B cell (primary cell): ENCODE results near the gene GAD1. TPM values are rescaled to one million over a fixed set of nuclear protein-coding genes. Genes with fewer than 3 reads are reported as not detected.

ENCODE experiments used
- ATAC-seq: fragments of 200-7000 bp; cut with Tn5 transposase; one replicate; pipeline ENCODE4 v1.10.0; 2021; ENCODE audit warnings: low read depth, mild to moderate bottlenecking, moderate number of reproducible peaks, moderate library complexity
- CTCF ChIA-PET: fragments of 350-600 bp; sonication (Branson Sonifier 250); formaldehyde crosslinking; loops from one replicate; lab custom pipeline; 2021; ENCODE audit warnings: antibody characterized with exemption, inconsistent platforms; lab: Charles Lee
- POLR2A ChIA-PET: fragments of 350-600 bp; sonication (Branson Sonifier 250); formaldehyde crosslinking; loops from one replicate; lab custom pipeline; 2021; ENCODE audit warnings: antibody characterized with exemption; lab: Charles Lee
- DNase-seq: peaks from one replicate; pipeline ENCODE4 v3.0.0; 2013
- H2AFZ ChIP-seq: 2 replicates; pipeline ENCODE4 v1.6.1; 2012; ENCODE audit warnings: mild to moderate bottlenecking, low read depth, low read length; ENCODE audit not compliant: insufficient read depth, poor library complexity, severe bottlenecking
- H3K27ac ChIP-seq, 2 donors: 1 replicate in 1 of 2; 2 replicates in 1 of 2; pipeline ENCODE4 v1.5.1; 2012 to 2013; ENCODE audit warnings: low read length in 2 of 2, mild to moderate bottlenecking in 2 of 2, moderate library complexity in 1 of 2
- H3K27me3 ChIP-seq, 4 experiments: fragments of 200-600 bp in 1 of 4; sonication (generic) in 1 of 4; replicated peaks in 1 of 4; 1 replicate in 2 of 4; 2 replicates in 2 of 4; pipeline versions ENCODE4 v1.6.1 to v1.7.0; 2013 to 2016; ENCODE audit warnings: low read length in 3 of 4, mild to moderate bottlenecking in 2 of 4, mixed read lengths in 1 of 4, moderate library complexity in 1 of 4; ENCODE audit not compliant: insufficient read depth in 4 of 4, control insufficient read depth in 3 of 4; ENCODE audit errors: control extremely low read depth in 1 of 4
- H3K36me3 ChIP-seq, 2 experiments: replicated peaks in 1 of 2; 1 replicate in 1 of 2; 2 replicates in 1 of 2; pipeline versions ENCODE4 v1.6.1 to v1.7.1; 2013; ENCODE audit warnings: low read length in 1 of 2; ENCODE audit not compliant: insufficient read depth in 2 of 2, control insufficient read depth in 1 of 2; ENCODE audit errors: control extremely low read depth in 1 of 2, extremely low read depth in 1 of 2
- H3K4me1 ChIP-seq, 2 donors: fragments of 200-600 bp in 1 of 2; sonication (generic) in 1 of 2; 1 replicate in 1 of 2; 2 replicates in 1 of 2; pipeline versions ENCODE4 v1.5.1 to v1.6.1; 2013 to 2017; ENCODE audit warnings: low read length in 2 of 2; ENCODE audit not compliant: control insufficient read depth in 2 of 2, insufficient read depth in 2 of 2
- H3K4me2 ChIP-seq: replicated peaks from 2 replicates; pipeline ENCODE3; 2012; ENCODE audit warnings: mild to moderate bottlenecking, low read depth, low read length; ENCODE audit not compliant: poor library complexity, severe bottlenecking
- H3K4me3 ChIP-seq, 5 experiments: fragments of 200-600 bp in 1 of 5; sonication (generic) in 1 of 5; 1 replicate in 3 of 5; 2 replicates in 2 of 5; pipeline versions ENCODE4 v1.5.1 to v1.7.0; 2011 to 2016; ENCODE audit warnings: low read length in 4 of 5, mild to moderate bottlenecking in 4 of 5, low read depth in 2 of 5, control low read depth in 1 of 5, moderate library complexity in 1 of 5; ENCODE audit not compliant: insufficient read depth in 1 of 5; ENCODE audit errors: control extremely low read depth in 1 of 5, extremely low read depth in 1 of 5
- H3K79me2 ChIP-seq: fragments of 200-600 bp; sonication (generic); one replicate; pipeline ENCODE4 v1.6.0; 2016; ENCODE audit warnings: low read length; ENCODE audit not compliant: control insufficient read depth, insufficient read depth
- H3K9ac ChIP-seq: fragments of 200-600 bp; sonication (generic); 2 replicates; pipeline ENCODE4 v1.6.1; 2017; ENCODE audit warnings: mild to moderate bottlenecking, low read length, moderate library complexity
- H3K9me3 ChIP-seq, 3 donors: one replicate each; pipeline versions ENCODE4 v1.6.1 to v1.7.1; 2013; ENCODE audit warnings: low read length in 2 of 3; ENCODE audit not compliant: control insufficient read depth in 2 of 3, insufficient read depth in 1 of 3; ENCODE audit errors: control extremely low read depth in 1 of 3
- H4K20me1 ChIP-seq: 2 replicates; pipeline ENCODE4 v1.6.0; 2012; ENCODE audit warnings: mild to moderate bottlenecking, low read length; ENCODE audit not compliant: insufficient read depth, control insufficient read depth, poor library complexity, severe bottlenecking
- H3K27ac Mint-ChIP-seq: one replicate; pipeline ENCODE4 v1.8.0; 2021; ENCODE audit warnings: mixed read lengths
- H3K27me3 Mint-ChIP-seq: one replicate; pipeline ENCODE4 v1.8.0; 2021; ENCODE audit warnings: mixed read lengths
- H3K4me1 Mint-ChIP-seq: one replicate; pipeline ENCODE4 v1.8.0; 2021; ENCODE audit warnings: mixed read lengths
- H3K4me3 Mint-ChIP-seq: one replicate; pipeline ENCODE4 v1.8.0; 2021; ENCODE audit warnings: mixed read lengths
- H3K9me3 Mint-ChIP-seq: one replicate; pipeline ENCODE4 v1.8.0; 2022; ENCODE audit warnings: mixed read lengths; ENCODE audit not compliant: insufficient read depth
- EZH2 ChIP-seq: IDR thresholded peaks from 2 replicates; pipeline ENCODE4 v1.6.1; 2012; ENCODE audit warnings: borderline replicate concordance, low read depth, mild to moderate bottlenecking, moderate library complexity, low read length; ENCODE audit not compliant: insufficient read depth, poor library complexity, severe bottlenecking
- WGBS: methylation state at CpG from one replicate; pipeline ENCODE4 v1.1.5; 2013; ENCODE audit warnings: missing lambda C conversion rate; ENCODE audit not compliant: insufficient coverage; 5-methylcytosine and 5-hydroxymethylcytosine counted together
- intact Hi-C: fragments of 100-400 bp; cut with micrococcal nuclease; formaldehyde crosslinking; loops from one replicate; pipeline ENCODE4 v1.10.0; 2022
- polyA plus RNA-seq: library from polyadenylated mRNA; depleted of rRNA; stranded (reverse); fragments of >200 nt; gene quantifications from 2 replicates; pipeline ENCODE4 v1.2.3, GENCODE V29; 2012
- total RNA-seq, 2 donors: library from RNA; stranded (reverse); fragments of 120-200 nt in 1 of 2; gene quantifications; 1 replicate in 1 of 2; 2 replicates in 1 of 2; pipeline versions ENCODE4 v1.2.3 to v1.2.4, GENCODE V29; 2013 to 2022
- TF ChIP-seq, protein P1 (sequence below): fragments of 200-600 bp; IDR thresholded peaks from one replicate; pipeline ENCODE4 v1.8.0; 2022; ENCODE audit warnings: antibody characterized with exemption, mild to moderate bottlenecking

The GAD1 gene
- total and polyA plus RNA-seq, 2 donors (not counting 1 experiment from before 2014, with no cell fraction given), result not detected

GRCh38 chr2:170824526-170825015 lies 7.9 kb downstream of the GAD1 start:
- ChIA-PET CTCF (interaction anchor here (1.4 kb wide), 1 partner anchor 12 kb away, joined by 4 read pairs; no protein-coding TSS in a partner anchor), POLR2A (interaction anchor here (0.6 kb wide), 1 partner anchor 1097 kb away, joined by 4 read pairs; the partner anchor contains the start of gene HAT1)
- no peaks in the 10 kb centered on the region for H3K36me3 ChIP-seq
- no peaks in the 10 kb centered on the region for H4K20me1 ChIP-seq
- no peak for TF ChIP-seq EZH2
- TF ChIP-seq, protein P1, sequence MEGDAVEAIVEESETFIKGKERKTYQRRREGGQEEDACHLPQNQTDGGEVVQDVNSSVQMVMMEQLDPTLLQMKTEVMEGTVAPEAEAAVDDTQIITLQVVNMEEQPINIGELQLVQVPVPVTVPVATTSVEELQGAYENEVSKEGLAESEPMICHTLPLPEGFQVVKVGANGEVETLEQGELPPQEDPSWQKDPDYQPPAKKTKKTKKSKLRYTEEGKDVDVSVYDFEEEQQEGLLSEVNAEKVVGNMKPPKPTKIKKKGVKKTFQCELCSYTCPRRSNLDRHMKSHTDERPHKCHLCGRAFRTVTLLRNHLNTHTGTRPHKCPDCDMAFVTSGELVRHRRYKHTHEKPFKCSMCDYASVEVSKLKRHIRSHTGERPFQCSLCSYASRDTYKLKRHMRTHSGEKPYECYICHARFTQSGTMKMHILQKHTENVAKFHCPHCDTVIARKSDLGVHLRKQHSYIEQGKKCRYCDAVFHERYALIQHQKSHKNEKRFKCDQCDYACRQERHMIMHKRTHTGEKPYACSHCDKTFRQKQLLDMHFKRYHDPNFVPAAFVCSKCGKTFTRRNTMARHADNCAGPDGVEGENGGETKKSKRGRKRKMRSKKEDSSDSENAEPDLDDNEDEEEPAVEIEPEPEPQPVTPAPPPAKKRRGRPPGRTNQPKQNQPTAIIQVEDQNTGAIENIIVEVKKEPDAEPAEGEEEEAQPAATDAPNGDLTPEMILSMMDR, result no peak
- no peak overlapping the region for H3K9ac ChIP-seq
- 67% methylated on average over 1 of the region's 2 CpGs for WGBS
- Mint-ChIP-seq H3K4me1 (peaks cover 32% of the 10 kb centered on the region), H3K4me3 (no peak overlapping the region), H3K9me3 (no peaks in the 10 kb centered on the region), H3K27me3 (peaks cover 72% of the 10 kb centered on the region), H3K27ac (no peak overlapping the region)
- DNase-seq (no peak), ATAC-seq (no peak)
- H3K4me3 ChIP-seq, result no peak overlapping the region
- peaks cover 0 to 58% (median 38%) of the 10 kb centered on the region in 4 experiments for H3K27me3 ChIP-seq
- H3K4me2 ChIP-seq, result no peak overlapping the region
- no peak overlapping the region for H2AFZ ChIP-seq
- no peak overlapping the region for H3K27ac ChIP-seq
- intact Hi-C loops, result no loop called here
- peaks cover 0 to 53% (median 0%) of the 10 kb centered on the region in 3 donors for H3K9me3 ChIP-seq
- H3K79me2 ChIP-seq, result no peaks in the 10 kb centered on the region
- peaks cover 41 to 44% of the 10 kb centered on the region in 2 donors for H3K4me1 ChIP-seq

DNA sequence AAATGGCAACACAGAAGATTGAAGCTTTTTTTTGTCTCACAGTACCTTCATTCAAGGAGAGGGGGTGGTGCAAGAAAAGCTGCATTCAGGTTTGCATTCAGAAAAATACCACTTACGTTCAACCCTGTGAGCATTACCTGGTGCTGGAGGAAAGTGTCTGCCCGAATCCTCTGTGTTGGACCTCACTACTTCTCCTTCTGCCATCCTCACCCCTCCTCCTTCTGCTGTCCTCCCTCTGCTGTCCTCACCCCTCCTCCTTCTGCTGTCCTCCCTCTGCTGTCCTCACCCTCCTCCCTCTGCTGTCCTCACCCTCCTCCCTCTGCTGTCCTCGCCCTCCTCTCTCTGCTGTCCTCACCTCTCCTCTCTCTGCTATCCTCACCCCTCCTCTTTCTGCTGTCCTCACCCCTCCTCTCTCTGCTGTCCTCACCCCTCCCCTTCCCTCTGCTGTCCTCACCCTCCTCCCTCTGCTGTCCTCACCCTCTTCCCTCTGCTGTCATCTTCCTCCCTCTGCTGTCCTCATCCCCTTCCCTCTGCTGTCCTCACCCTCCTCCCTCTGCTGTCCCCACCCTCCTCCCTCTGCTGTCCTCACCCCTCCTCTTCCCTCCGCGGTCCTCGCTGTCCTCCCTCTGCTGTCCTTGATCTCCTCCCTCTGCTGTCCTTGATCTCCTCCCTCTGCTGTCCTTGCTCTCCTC lies 11.3 kb downstream of the GAD1 start:
- ATAC-seq (no peak), DNase-seq (no peak)
- 92% methylated on average over 4 of the region's 6 CpGs for WGBS
- Histone ChIP-seq H3K9me3 (peaks cover 0 to 21% (median 0%) of the 10 kb centered on the region in 3 donors), H3K27ac (no peak overlapping the region), H3K4me1 (peaks cover 7 to 10% of the 10 kb centered on the region in 2 donors), H2AFZ (no peak overlapping the region), H3K27me3 (peaks cover 0 to 33% (median 14%) of the 10 kb centered on the region in 4 experiments), H3K9ac (no peak overlapping the region), H3K4me3 (no peak overlapping the region), H3K4me2 (no peak overlapping the region), H4K20me1 (no peaks in the 10 kb centered on the region), H3K79me2 (no peaks in the 10 kb centered on the region), H3K36me3 (no peaks in the 10 kb centered on the region)
- intact Hi-C loops, result no loop called here
- POLR2A ChIA-PET, result no interaction called here
- Mint-ChIP-seq H3K27ac (no peak overlapping the region), H3K4me1 (peaks cover 4% of the 10 kb centered on the region), H3K27me3 (peaks cover 69% of the 10 kb centered on the region), H3K9me3 (no peaks in the 10 kb centered on the region), H3K4me3 (no peak overlapping the region)
- CTCF ChIA-PET, result interaction anchor here (1.1 kb wide), 1 partner anchor 13 kb away, joined by 3 read pairs; no protein-coding TSS in a partner anchor
- TF ChIP-seq, protein P1, result no peak
- TF ChIP-seq EZH2, result no peak
